T-helper 17 cell (primary cell): ENCODE data around the gene CEP57. TPM values are rescaled to one million over a fixed set of nuclear protein-coding genes. Genes with fewer than 3 reads are reported as not detected.

Experiments used
- ATAC-seq: fragments of 150-1000 bp; cut with Tn5 transposase; 2 replicates; pipeline ENCODE4 v1.10.0; 2021; ENCODE audit warnings: mild to moderate bottlenecking, moderate library complexity
- DNase-seq, 3 donors: peaks; one replicate each; pipeline versions ENCODE4 v3.0.0 to v3.0.0-alpha.2; 2020 to 2021
- H3K9me3 ChIP-seq: one replicate; pipeline ENCODE4 v1.7.0; 2013; ENCODE audit warnings: low read length, mild to moderate bottlenecking; ENCODE audit not compliant: control insufficient read depth, poor library complexity, severe bottlenecking
- H3K27ac Mint-ChIP-seq: one replicate; pipeline ENCODE4 v1.8.0; 2022; ENCODE audit warnings: mild to moderate bottlenecking, moderate library complexity, mixed read lengths
- H3K27me3 Mint-ChIP-seq: one replicate; pipeline ENCODE4 v1.8.0; 2022; ENCODE audit warnings: mixed read lengths
- H3K36me3 Mint-ChIP-seq: one replicate; pipeline ENCODE4 v1.8.0; 2022; ENCODE audit warnings: low read depth, mixed read lengths
- H3K4me1 Mint-ChIP-seq: one replicate; pipeline ENCODE4 v1.8.0; 2022; ENCODE audit warnings: mild to moderate bottlenecking, mixed read lengths
- H3K4me3 Mint-ChIP-seq: one replicate; pipeline ENCODE4 v1.8.0; 2022; ENCODE audit warnings: mild to moderate bottlenecking, moderate library complexity, mixed read lengths
- total RNA-seq, 4 donors: library from RNA in 2 of 4; stranded (reverse) in 2 of 4; gene quantifications; one replicate each; pipeline ENCODE4 v1.2.3 and lab custom pipeline; 2022 to 2026

The CEP57 gene
- total RNA-seq: 10 to 100 TPM; 61.5 to 67.1 TPM
- total RNA-seq (lab: John Stamatoyannopoulos, UW): 131 to 135 reads per million in 2 donors

DNA sequence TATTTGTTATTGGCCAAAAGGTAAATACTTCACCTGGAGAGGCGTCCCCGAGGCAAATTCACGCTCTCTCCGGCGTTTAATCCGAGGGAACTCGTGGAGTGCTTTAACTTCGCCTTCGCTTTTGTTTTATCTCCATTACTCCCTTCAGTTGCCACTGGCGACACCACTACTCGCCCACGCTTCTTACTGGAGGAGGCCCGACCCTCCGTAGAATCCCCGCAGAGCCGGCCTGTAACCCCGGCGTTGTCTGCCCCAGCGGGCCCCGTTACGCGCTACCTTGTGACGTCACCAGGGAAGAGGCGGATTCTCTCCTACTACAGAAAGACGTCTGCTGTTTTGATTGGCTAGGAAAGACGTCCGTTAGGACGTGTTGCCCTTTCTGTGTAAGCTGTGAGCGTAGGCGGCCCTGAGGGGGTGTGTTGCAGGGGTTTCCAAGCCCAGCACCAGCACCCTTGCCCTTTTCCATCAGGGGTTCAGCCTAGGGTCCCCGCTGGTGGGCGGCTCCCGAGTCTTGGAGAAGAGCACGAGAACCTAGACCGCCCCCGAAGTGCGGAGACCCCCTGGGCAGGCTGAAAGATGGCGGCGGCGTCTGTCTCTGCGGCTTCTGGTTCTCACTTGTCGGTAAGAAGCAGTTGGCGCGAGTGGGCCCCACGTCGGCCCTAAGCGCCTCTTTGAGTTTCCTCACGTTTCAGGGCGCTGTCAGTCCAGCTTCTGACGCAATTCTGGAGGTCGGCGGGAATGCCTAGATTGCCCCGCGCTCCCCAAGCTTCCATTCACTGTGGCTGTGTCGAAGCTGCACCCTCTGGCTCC lies at the start of gene CEP57:
Gene CEP57, plus strand, starts transcription at position 376 of the 810 bp plus-strand sequence. Its CDS starts 201 bp downstream, at position 577.
- Mint-ChIP-seq H3K36me3 (no peaks in the 10 kb centered on the region), H3K27me3 (no peaks in the 10 kb centered on the region), H3K4me3 (peak within 1 kb of the TSS; percentile 97), H3K27ac (peak within 1 kb of the TSS; percentile 99), H3K4me1 (peaks cover 46% of the 10 kb centered on the region)
- peak; percentile 73 to 83 (median 83) for DNase-seq
- peak; percentile 66 for ATAC-seq
- H3K9me3 ChIP-seq: no peaks in the 10 kb centered on the region

DNA sequence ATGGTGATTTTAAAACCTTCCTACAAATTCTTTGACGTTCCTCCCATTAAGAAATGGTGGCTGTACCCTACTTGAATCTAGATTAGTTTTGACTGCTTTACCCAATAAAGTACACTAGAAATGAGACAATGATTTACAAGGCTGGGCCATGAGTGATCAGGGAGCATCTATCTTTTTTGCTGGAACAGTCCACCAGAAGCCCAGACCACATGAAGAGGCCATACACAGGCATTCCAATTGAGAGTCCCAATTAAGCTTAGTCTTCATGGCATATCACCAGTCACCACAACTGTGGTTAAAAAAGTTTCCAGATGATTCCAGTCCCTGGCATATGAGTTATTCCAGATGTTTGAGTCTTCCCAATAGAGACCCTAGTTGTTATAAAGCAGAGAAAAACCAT lies 40.2 kb upstream of the CEP57 start:
- DNase-seq (no peak), ATAC-seq (no peak)
- peaks cover 22% of the 10 kb centered on the region for H3K27me3 Mint-ChIP-seq
- no peaks in the 10 kb centered on the region for H3K9me3 ChIP-seq
- H3K36me3 Mint-ChIP-seq: peaks cover 4% of the 10 kb centered on the region
- no peaks in the 10 kb centered on the region for H3K4me1 Mint-ChIP-seq
- no peak overlapping the region for H3K27ac Mint-ChIP-seq
- no peak overlapping the region for H3K4me3 Mint-ChIP-seq

DNA sequence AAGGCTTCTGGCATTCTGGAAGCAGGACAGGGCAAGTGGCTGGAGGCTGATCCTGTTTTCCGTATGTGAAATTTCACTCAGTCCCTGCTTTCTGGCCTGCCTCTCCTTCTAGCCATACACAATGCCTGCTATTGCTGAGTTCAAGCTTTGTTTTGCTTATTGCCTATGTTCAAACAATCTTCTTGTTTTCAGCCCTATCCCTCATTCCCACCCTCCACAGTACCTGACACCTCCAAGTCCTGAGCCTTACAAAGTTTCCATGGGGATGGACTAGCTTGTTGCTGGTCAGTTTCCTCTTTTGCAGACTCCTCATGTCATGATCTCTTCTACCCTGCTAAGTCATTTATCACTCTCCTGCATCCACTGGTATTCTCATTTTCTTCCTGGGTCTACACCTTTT lies 38.8 kb upstream of the CEP57 start:
- ATAC-seq (no peak), DNase-seq (no peak)
- H3K4me3 Mint-ChIP-seq: no peak overlapping the region
- H3K4me1 Mint-ChIP-seq: no peaks in the 10 kb centered on the region
- H3K27ac Mint-ChIP-seq: no peak overlapping the region
- peaks cover 24% of the 10 kb centered on the region for H3K27me3 Mint-ChIP-seq
- no peaks in the 10 kb centered on the region for H3K9me3 ChIP-seq
- peaks cover 4% of the 10 kb centered on the region for H3K36me3 Mint-ChIP-seq

DNA sequence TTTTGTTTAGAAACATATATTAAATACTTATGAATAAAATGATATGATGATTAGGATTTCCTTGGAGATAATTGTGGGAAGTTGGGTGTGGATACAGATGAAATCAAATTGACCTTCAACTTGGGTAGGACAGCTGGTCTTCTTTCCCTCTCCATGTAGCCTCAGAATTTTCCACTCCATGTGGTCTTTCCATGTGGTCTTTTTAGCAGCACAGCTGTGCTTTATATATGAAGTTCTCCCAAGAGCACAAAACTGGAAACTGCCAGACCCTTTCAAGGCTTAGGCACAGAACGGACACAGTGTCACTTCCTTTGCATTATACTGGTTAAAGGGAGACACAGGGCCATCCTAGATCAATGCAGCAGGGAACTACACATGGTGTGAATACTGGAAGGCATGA lies 29.4 kb upstream of the CEP57 start:
- no peak overlapping the region for H3K27ac Mint-ChIP-seq
- DNase-seq (no peak), ATAC-seq (no peak)
- peaks cover 2% of the 10 kb centered on the region for H3K36me3 Mint-ChIP-seq
- H3K9me3 ChIP-seq: no peaks in the 10 kb centered on the region
- H3K4me1 Mint-ChIP-seq: peaks cover 3% of the 10 kb centered on the region
- H3K4me3 Mint-ChIP-seq: no peak overlapping the region
- H3K27me3 Mint-ChIP-seq: peaks cover 9% of the 10 kb centered on the region

DNA sequence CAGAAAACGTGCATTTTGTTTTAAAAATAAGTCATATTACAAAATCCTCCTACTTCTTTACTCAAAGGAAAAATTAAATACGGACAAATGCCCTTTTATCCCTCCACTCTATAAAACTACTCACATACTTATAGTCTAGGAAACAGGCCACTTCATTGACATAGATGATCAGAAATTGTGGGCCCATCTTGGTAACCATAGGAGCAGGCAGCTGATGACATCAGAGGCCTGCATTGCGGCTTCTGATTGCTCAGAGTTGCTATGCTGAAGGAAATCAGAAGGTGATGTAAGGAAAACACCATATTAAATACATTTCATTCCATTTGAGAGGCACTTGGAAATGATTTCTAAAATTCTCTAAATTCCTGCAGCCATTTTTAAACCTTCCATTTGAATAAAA lies 27.8 kb upstream of the CEP57 start:
- ATAC-seq (no peak), DNase-seq (no peak)
- H3K4me3 Mint-ChIP-seq: no peak overlapping the region
- peaks cover 9% of the 10 kb centered on the region for H3K27me3 Mint-ChIP-seq
- H3K36me3 Mint-ChIP-seq: peaks cover 2% of the 10 kb centered on the region
- no peak overlapping the region for H3K27ac Mint-ChIP-seq
- H3K9me3 ChIP-seq: no peaks in the 10 kb centered on the region
- peaks cover 3% of the 10 kb centered on the region for H3K4me1 Mint-ChIP-seq

DNA sequence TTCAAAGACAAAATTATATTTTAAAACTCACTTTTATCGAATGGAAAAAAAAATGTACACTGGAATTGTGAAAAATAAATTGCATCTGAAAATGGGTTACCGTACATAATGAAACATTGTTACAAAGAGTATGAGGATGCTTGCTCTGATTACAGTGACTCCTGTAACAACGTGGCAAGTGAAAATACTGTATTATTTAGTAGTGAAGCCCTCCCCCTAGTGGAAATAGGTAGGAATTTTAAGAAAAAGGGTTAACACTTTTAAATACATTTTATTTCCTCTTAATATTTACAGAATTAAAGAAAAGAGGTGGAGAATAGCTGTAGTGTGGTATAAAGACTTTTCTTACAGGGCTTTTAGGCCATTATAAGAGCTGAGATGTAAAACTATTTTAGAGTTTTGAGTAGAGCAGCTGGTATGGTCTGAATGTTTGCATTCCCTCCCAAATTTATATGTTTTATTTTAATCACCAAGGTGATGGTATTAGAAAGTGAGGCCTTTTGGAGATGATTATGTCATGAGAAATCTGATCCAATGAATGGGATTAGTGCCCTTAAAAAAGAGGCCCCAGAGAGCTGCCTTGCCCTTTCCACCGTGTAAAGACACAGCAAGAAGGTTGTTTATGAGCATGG lies 25.9 kb upstream of the CEP57 start:
- ATAC-seq (peak; percentile 87), DNase-seq (no peak)
- H3K4me1 Mint-ChIP-seq: peaks cover 3% of the 10 kb centered on the region
- no peaks in the 10 kb centered on the region for H3K9me3 ChIP-seq
- H3K27ac Mint-ChIP-seq: no peak overlapping the region
- H3K36me3 Mint-ChIP-seq: peaks cover 2% of the 10 kb centered on the region
- H3K27me3 Mint-ChIP-seq: peaks cover 9% of the 10 kb centered on the region
- no peak overlapping the region for H3K4me3 Mint-ChIP-seq

DNA sequence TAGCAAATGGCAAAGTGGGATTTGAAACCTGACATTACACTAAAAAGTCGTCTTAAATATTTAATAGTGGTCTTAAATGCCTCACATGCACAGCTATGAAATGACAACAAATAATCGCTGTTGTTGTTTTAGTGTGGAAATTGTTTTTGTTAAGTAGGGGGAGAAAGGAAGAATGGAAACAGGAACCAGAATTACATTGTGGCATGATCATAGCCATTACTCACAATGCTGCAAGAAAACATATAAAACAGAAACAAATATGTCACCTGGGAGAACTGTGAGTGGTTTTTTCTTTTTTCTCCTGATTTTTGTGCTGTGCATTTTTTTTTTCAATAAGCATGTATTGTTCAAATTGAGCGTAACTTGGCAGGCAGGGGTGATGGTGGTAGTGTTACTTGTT lies 23.6 kb upstream of the CEP57 start:
- DNase-seq (no peak), ATAC-seq (no peak)
- Mint-ChIP-seq H3K36me3 (peaks cover 2% of the 10 kb centered on the region), H3K4me3 (no peak overlapping the region), H3K4me1 (no peaks in the 10 kb centered on the region), H3K27ac (no peak overlapping the region), H3K27me3 (peaks cover 7% of the 10 kb centered on the region)
- no peaks in the 10 kb centered on the region for H3K9me3 ChIP-seq

DNA sequence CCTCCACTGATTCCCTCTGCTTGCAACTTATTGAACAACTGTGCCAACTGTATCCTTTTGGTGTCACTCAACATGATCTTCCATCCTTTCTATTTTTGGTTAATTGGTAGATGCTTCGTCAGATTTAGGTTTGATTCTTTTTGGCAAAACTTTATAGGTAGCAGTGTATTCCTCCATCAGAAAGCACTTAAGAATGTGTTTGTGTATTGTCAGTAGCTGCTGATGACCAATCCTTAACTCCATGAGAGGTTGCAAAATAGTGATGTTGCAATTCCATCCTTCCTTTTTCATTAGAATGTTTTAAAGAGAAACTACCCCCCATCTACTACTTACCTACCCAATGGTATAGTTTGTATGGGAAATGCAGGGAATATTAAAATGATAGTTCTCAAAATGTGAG lies 22.8 kb upstream of the CEP57 start:
- ATAC-seq (no peak), DNase-seq (no peak)
- Mint-ChIP-seq H3K36me3 (peaks cover 2% of the 10 kb centered on the region), H3K4me3 (no peak overlapping the region), H3K27me3 (no peaks in the 10 kb centered on the region), H3K4me1 (no peaks in the 10 kb centered on the region), H3K27ac (no peak overlapping the region)
- H3K9me3 ChIP-seq: no peaks in the 10 kb centered on the region

DNA sequence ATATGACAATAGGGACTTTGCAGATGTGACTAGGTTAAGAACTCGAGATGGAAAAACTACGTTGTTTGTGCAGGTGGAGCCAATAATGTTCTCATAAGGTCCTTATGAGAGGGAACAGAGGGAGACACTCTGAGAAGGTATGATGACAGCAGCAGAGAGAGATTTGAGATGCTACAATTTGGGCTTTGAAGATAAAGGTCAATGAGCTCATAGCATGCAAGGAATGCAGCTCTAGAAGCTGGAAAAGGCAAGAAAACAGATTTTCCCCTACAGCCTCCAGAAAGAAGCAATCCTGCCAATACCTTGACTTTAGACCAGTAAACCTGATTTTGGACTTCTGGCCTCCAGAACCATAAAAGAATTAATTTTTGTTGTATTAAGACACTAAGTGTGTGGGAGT lies 21.8 kb upstream of the CEP57 start:
- Mint-ChIP-seq H3K4me1 (no peaks in the 10 kb centered on the region), H3K4me3 (no peak overlapping the region), H3K36me3 (peaks cover 2% of the 10 kb centered on the region), H3K27ac (no peak overlapping the region), H3K27me3 (no peaks in the 10 kb centered on the region)
- no peaks in the 10 kb centered on the region for H3K9me3 ChIP-seq
- DNase-seq: no peak
- ATAC-seq: no peak

DNA sequence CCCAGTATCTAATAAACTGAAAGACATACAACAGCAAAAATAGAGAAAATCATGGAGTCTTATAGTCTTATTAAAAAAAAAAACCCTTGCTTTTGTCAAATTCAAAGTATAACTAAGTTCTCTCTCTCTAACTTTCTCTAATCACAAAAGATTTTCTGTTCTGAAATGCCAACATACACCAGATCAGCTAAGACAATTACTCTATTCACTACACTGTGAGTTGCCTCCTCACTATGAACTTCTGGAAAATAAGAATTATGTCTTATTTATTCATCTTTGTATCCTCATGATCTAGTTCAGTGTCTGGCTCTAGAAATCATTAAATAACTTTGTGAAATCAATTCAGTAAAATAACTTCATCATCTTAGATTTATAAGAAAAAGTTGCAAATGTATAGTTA lies 13.4 kb upstream of the CEP57 start:
- ATAC-seq (no peak), DNase-seq (no peak)
- H3K27ac Mint-ChIP-seq: no peak overlapping the region
- H3K27me3 Mint-ChIP-seq: no peaks in the 10 kb centered on the region
- H3K4me3 Mint-ChIP-seq: no peak overlapping the region
- H3K4me1 Mint-ChIP-seq: peaks cover 10% of the 10 kb centered on the region
- H3K36me3 Mint-ChIP-seq: no peaks in the 10 kb centered on the region
- H3K9me3 ChIP-seq: no peaks in the 10 kb centered on the region

DNA sequence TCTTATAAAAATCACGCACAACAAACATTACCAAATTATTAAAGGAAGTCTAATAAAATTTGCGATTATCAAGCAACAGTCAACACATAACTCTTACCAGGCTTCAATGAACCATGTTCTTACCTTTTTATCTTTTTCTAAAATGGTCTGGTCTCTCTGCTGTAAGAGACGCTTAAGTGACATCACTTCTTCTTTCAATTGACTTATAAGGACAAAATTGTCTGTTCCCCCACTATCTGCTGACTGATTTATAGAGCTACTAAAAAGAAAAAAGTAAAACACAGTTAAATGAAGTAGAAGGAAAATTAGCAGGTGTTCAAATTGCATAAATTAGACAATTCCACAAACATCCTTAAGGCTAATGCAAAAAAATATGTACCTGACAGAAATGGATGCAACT lies 11.6 kb upstream of the CEP57 start:
- Mint-ChIP-seq H3K4me1 (peaks cover 14% of the 10 kb centered on the region), H3K27ac (no peak overlapping the region), H3K27me3 (no peaks in the 10 kb centered on the region), H3K4me3 (no peak overlapping the region), H3K36me3 (no peaks in the 10 kb centered on the region)
- DNase-seq (no peak), ATAC-seq (no peak)
- H3K9me3 ChIP-seq: no peaks in the 10 kb centered on the region

DNA sequence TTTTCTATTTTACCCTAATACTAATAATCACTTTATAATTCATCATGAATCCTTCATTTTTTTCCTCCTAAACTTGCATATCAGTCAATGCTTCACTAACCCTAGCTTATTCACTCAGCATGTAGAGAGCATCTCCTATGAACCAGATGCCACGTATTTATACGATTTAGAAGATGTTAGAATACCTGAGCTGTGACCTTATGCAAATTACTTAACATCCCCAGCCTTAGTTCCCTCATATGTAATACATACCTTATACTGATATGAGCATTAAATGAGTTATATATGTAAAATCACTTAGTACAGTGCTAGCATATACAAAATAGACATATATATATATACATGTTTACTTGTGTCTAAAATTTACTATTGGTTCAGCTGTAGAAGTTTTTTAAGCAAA lies 9.8 kb upstream of the CEP57 start:
- H3K9me3 ChIP-seq: no peaks in the 10 kb centered on the region
- no peak for ATAC-seq
- Mint-ChIP-seq H3K4me1 (peaks cover 26% of the 10 kb centered on the region), H3K4me3 (no peak overlapping the region), H3K27ac (no peak overlapping the region), H3K27me3 (no peaks in the 10 kb centered on the region), H3K36me3 (peaks cover 3% of the 10 kb centered on the region)
- DNase-seq: no peak

DNA sequence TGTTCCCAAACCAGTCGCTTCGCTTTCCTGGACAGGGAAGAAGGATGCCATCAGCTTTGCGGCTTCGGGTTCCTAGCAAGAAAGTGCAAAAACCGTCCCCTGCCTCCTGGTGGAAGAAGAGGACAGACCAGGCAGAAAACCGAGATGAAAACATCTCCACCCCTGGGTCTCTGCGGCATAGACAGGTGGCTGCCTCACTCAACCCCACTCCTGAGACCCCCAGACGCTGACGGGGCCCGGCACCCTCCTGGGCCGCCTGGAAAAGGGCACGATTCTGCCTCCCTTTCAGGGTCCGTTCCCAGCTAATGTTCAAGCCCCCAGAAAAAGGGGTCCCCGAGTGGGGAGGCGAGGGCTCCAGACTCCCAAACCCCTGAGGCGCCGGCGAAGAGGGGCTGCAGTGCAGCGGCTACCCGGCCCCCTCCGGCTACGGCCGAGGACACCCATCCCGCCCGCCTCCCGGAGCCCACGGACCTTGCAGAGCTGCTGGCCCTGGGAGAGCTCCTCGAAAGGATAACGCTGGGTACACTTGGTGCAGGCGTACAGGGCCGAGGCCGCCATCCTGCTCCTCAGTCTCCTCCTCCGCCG lies 1.3 kb upstream of the CEP57 start:
- H3K36me3 Mint-ChIP-seq: peaks cover 2% of the 10 kb centered on the region

More for the DNA sequence above, 1.3 kb upstream of the CEP57 start:
- peak overlapping the region; percentile 97 for H3K4me3 Mint-ChIP-seq
- H3K27ac Mint-ChIP-seq: peak overlapping the region; percentile 99
- ATAC-seq (no peak), DNase-seq (peak in 2 of 3 donors; percentile 11 to 13)
- no peaks in the 10 kb centered on the region for H3K9me3 ChIP-seq
- H3K4me1 Mint-ChIP-seq: peaks cover 45% of the 10 kb centered on the region
- H3K27me3 Mint-ChIP-seq: no peaks in the 10 kb centered on the region
